Ovary (tissue), 10 donors: ENCODE results near the gene CATSPERE. TPM values are rescaled to one million over a fixed set of nuclear protein-coding genes. Genes with fewer than 3 reads are reported as not detected.
A peak's percentile ranks its signal among the peaks of the same experiment; 100 is the strongest.

Experiments
- DNase-seq, 5 donors: peaks; one replicate each; pipeline ENCODE4 v3.0.0-alpha.2; 2019 to 2020
- H3K27ac ChIP-seq, 2 donors: fragments of 200-600 bp; one replicate each; pipeline versions ENCODE4 v1.5.1 to v1.8.0; 2019 to 2022
- H3K27me3 ChIP-seq: fragments of 200-600 bp; one replicate; pipeline ENCODE4 v1.8.0; 2022
- H3K36me3 ChIP-seq: fragments of 200-600 bp; sonication (generic); one replicate; pipeline ENCODE4 v1.5.1; 2019
- H3K4me1 ChIP-seq: one replicate; pipeline ENCODE4 v1.8.1; 2013; ENCODE audit warnings: mild to moderate bottlenecking, moderate library complexity; ENCODE audit not compliant: insufficient read depth
- H3K4me3 ChIP-seq: fragments of 200-600 bp; sonication (generic); one replicate; pipeline ENCODE4 v1.5.1; 2017
- H3K9me3 ChIP-seq, 2 donors: fragments of 200-600 bp in 1 of 2; sonication (generic) in 1 of 2; one replicate each; pipeline versions ENCODE4 v1.5.1 to v1.8.1; 2013 to 2019; ENCODE audit warnings: mild to moderate bottlenecking in 1 of 2, moderate library complexity in 1 of 2
- EP300 ChIP-seq: sonication (generic); formaldehyde crosslinking; IDR thresholded peaks from one replicate; pipeline ENCODE4 v1.6.1; 2017; ENCODE audit warnings: antibody characterized with exemption
- POLR2A ChIP-seq: fragments of 450-650 bp; IDR thresholded peaks from one replicate; pipeline ENCODE4 v1.6.1; 2017; ENCODE audit warnings: antibody characterized with exemption, mild to moderate bottlenecking, moderate library complexity
- WGBS, 3 donors: extraction: QIAGEN DNeasy Blood & Tissue Kit in 1 of 3; methylation state at CpG; one replicate each; pipeline versions ENCODE4 v1.1.5 to v1.1.7; 2013 to 2017; 5-methylcytosine and 5-hydroxymethylcytosine counted together
- intact Hi-C, 4 donors: fragments of 100-400 bp; cut with DNase I; formaldehyde crosslinking; loops; one replicate each; pipeline versions ENCODE4 v1.11.0 to v1.15.1; 2022 to 2023
- long read RNA-seq, 3 donors: library from polyadenylated mRNA in 2 of 3; unstranded in 2 of 3; transcript quantifications; one replicate each; pipeline ENCODE4 v2.0.0 and lab custom pipeline, GENCODE V29; 2021 to 2026
- polyA plus RNA-seq, 2 donors: library from polyadenylated mRNA; stranded (reverse); fragments of 200-250 nt in 1 of 2; fragments of 350-450 nt in 1 of 2; fragmentation: Illumina TruSeq in 1 of 2; extraction: RNeasy Lipid Tissue Mini Kit (QIAGEN cat#74804) in 1 of 2; gene quantifications; one replicate each; pipeline ENCODE4 v1.2.3, GENCODE V29; 2013 to 2014
- total RNA-seq, 7 donors: library from RNA; depleted of rRNA in 2 of 7; stranded (reverse); fragments of >200 nt in 2 of 7; fragmentation: NEBNext Ultra II Directional in 3 of 7; extraction: Animal tissue kit (Norgen Biotek cat#: 25700) in 3 of 7; gene quantifications; one replicate each; pipeline versions ENCODE4 v1.1.0 to v1.2.4, GENCODE V29; 2016 to 2023
- TF ChIP-seq, protein P1 (sequence below), 3 donors: fragments of 450-650 bp in 2 of 3; fragments of 200-600 bp in 1 of 3; IDR thresholded peaks; one replicate each; pipeline versions ENCODE4 v1.5.1 to v1.8.0; 2016 to 2022; ENCODE audit warnings: antibody characterized with exemption in 3 of 3, mild to moderate bottlenecking in 1 of 3
- donor health status: DM: no; HTN: no; CAD: no; lungs with moderate emphysema.
- donor health status: DM: no; HTN: no; CAD: no.
- donor health status: Bipolar disorder and iron deficiency.
- donor health status: DM: yes; HTN: yes; CAD: no.
- donor health status: DM: no; HTN: no; CAD: no.
- donor health status: DM: yes; HTN: yes; CAD: no.

The CATSPERE gene, protein sequence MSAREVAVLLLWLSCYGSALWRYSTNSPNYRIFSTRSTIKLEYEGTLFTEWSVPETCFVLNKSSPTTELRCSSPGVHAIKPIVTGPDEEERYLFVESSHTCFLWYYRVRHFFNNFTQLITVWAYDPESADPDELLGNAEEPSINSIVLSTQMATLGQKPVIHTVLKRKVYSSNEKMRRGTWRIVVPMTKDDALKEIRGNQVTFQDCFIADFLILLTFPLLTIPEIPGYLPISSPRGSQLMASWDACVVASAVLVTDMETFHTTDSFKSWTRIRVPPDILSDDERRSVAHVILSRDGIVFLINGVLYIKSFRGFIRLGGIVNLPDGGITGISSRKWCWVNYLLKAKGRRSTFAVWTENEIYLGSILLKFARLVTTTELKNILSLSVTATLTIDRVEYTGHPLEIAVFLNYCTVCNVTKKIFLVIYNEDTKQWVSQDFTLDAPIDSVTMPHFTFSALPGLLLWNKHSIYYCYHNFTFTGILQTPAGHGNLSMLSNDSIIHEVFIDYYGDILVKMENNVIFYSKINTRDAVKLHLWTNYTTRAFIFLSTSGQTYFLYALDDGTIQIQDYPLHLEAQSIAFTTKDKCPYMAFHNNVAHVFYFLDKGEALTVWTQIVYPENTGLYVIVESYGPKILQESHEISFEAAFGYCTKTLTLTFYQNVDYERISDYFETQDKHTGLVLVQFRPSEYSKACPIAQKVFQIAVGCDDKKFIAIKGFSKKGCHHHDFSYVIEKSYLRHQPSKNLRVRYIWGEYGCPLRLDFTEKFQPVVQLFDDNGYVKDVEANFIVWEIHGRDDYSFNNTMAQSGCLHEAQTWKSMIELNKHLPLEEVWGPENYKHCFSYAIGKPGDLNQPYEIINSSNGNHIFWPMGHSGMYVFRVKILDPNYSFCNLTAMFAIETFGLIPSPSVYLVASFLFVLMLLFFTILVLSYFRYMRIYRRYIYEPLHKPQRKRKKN
- total RNA-seq (1 to 10 TPM; 1.7 to 3.2 (median 2.4) TPM), polyA plus RNA-seq (under 1 TPM; 0.70 to 0.87 TPM)
- long read RNA-seq, donor 1, partial matches to known transcripts: 1 of 1 reads
- long read RNA-seq, donor 1, other reads (novel, unspliced or antisense): 0 of 1 reads
- long read RNA-seq, donor 2: 0 reads
- long read RNA-seq, donor 3, partial matches to known transcripts: 0 of 2 reads
- long read RNA-seq, donor 3, other reads (novel, unspliced or antisense): 2 of 2 reads

DNA sequence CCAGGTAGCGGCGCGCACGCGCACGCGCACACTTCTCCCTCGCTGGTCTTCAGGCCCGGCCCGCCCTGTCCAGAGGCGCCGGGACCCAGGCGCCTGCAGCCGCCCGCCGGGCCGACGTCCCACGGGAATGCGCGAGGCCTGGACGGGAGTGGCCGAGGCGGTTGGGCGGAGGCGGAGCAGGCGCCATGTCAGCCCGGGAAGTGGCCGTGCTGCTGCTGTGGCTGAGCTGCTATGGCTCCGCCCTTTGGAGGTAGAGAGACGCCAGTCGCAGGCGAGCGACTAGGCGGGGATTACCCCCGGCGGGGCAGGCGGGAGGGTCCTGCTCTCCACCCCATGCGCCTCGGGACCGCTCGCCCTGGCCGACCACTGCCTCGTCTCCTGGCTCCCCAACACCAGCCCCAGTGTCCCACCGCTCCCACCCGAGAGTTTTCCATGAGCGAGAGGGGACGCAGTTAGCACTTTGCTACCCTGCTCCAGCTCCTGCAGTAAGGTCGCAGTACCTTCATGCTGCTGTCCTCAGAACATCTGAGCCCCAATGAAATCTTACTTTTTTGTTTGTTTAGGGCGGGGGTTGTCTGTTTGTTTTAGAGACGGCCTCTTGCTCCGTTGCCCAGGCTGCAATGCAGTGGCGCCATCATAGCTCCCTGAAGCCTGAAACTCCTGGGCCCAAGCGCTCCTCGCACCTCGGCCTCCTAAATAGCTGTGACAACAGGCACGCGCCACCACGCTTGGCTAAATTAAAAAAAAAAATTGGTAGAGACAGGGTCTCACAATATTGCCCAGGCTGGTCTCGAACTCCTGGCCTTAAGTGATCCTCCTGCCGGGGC, at the start of gene CATSPERE:
CATSPERE (plus strand) TSS at position 29 of the 827 bp plus-strand sequence; CDS start at position 186, 157 bp downstream.
- TF ChIP-seq EP300 (no peak), POLR2A (peak; percentile 38)

DNA sequence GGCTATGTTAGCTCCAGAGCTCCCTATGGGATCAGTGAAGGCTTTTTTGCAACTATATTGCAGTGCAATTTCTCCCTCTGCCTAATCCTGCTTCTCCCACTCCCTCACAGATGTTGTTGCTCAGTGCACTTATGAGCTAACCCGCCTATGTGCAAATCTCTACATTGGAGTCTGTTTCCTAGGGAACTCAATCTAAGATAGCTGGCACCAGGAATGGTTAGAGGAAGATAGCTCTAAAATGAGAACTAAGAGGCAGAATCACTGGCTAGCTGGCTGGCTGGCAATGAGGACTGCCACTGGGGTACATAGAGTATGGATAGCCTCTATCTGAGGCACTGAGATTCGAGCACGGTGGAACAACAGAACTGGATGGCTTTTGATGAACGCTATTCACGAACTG, 48.9 kb upstream of the CATSPERE start:
- no peaks in the 10 kb centered on the region for H3K9me3 ChIP-seq
- DNase-seq: no peak
- no peaks in the 10 kb centered on the region for H3K36me3 ChIP-seq
- H3K27me3 ChIP-seq: no peaks in the 10 kb centered on the region
- TF ChIP-seq, protein P1, sequence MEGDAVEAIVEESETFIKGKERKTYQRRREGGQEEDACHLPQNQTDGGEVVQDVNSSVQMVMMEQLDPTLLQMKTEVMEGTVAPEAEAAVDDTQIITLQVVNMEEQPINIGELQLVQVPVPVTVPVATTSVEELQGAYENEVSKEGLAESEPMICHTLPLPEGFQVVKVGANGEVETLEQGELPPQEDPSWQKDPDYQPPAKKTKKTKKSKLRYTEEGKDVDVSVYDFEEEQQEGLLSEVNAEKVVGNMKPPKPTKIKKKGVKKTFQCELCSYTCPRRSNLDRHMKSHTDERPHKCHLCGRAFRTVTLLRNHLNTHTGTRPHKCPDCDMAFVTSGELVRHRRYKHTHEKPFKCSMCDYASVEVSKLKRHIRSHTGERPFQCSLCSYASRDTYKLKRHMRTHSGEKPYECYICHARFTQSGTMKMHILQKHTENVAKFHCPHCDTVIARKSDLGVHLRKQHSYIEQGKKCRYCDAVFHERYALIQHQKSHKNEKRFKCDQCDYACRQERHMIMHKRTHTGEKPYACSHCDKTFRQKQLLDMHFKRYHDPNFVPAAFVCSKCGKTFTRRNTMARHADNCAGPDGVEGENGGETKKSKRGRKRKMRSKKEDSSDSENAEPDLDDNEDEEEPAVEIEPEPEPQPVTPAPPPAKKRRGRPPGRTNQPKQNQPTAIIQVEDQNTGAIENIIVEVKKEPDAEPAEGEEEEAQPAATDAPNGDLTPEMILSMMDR (IDR thresholded peaks at IDR 0.05): no peak
- TF ChIP-seq EP300 (no peak), POLR2A (no peak)
- intact Hi-C loops: no loop called here
- peaks cover 3% of the 10 kb centered on the region for H3K4me1 ChIP-seq
- WGBS, 3 donors: 93 to 95% (median 93%) methylated on average over 5 of the region's 5 CpGs
- no peak overlapping the region for H3K27ac ChIP-seq
- H3K4me3 ChIP-seq: no peak overlapping the region

More for the DNA sequence above, at the start of gene CATSPERE:
- Histone ChIP-seq H3K4me3 (peak within 1 kb of the TSS; percentile 52), H3K9me3 (no peaks in the 10 kb centered on the region), H3K27ac (peak within 1 kb of the TSS; percentile 50 to 80), H3K36me3 (no peaks in the 10 kb centered on the region), H3K4me1 (peaks cover 2% of the 10 kb centered on the region), H3K27me3 (no peaks in the 10 kb centered on the region)
- DNase-seq: peak; percentile 73 to 90 (median 82)
- WGBS, 3 donors: 13 to 15% (median 14%) methylated on average over 61 of the region's 61 CpGs
- intact Hi-C loops: no loop called here

DNA sequence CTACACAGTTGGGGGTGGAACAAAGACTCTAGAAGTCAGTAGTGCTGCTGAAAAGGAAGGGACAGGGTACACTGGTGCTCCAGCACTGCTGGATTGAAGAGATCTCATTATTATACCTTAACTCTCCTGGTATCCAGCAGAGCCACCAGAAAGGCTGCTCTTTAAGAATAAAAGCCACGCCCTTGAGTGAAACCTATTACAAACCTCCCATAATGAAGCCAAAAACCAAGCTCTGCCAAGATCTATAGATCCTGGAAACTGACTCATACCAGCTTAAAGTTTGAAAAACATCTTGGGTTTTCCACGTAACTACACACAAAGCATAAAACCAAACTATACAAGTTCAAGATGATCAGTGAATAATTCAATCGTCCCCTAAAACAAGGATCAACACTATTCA, 47.3 kb upstream of the CATSPERE start:
- no peaks in the 10 kb centered on the region for H3K9me3 ChIP-seq
- intact Hi-C loops: no loop called here
- no peak overlapping the region for H3K27ac ChIP-seq
- 95 to 98% (median 98%) methylated on average over 3 of the region's 3 CpGs for WGBS, 3 donors
- no peak for DNase-seq
- TF ChIP-seq POLR2A (no peak), EP300 (no peak)
- TF ChIP-seq, protein P1 (IDR thresholded peaks at IDR 0.05): no peak
- H3K4me3 ChIP-seq: no peak overlapping the region
- H3K4me1 ChIP-seq: peaks cover 3% of the 10 kb centered on the region
- H3K27me3 ChIP-seq: no peaks in the 10 kb centered on the region
- no peaks in the 10 kb centered on the region for H3K36me3 ChIP-seq

GRCh38 chr1:244414543-244414942, 46.5 kb upstream of the CATSPERE start:
- Histone ChIP-seq H3K36me3 (no peaks in the 10 kb centered on the region), H3K27me3 (no peaks in the 10 kb centered on the region), H3K9me3 (no peaks in the 10 kb centered on the region), H3K27ac (no peak overlapping the region), H3K4me3 (no peak overlapping the region), H3K4me1 (peaks cover 3% of the 10 kb centered on the region)
- intact Hi-C loops: no loop called here
- WGBS, 3 donors: 90 to 98% (median 93%) methylated on average over 1 of the region's 1 CpG
- TF ChIP-seq POLR2A (no peak), EP300 (no peak)
- TF ChIP-seq, protein P1 (IDR thresholded peaks at IDR 0.05): no peak
- no peak for DNase-seq
